ENCODE data around the gene ACER2.
"Not testable (repeated sequence)": the region's sequence is repeated elsewhere in the genome, so short reads cannot be mapped to it uniquely, and the experiment has no call there.

ACER2 gene

DNA sequence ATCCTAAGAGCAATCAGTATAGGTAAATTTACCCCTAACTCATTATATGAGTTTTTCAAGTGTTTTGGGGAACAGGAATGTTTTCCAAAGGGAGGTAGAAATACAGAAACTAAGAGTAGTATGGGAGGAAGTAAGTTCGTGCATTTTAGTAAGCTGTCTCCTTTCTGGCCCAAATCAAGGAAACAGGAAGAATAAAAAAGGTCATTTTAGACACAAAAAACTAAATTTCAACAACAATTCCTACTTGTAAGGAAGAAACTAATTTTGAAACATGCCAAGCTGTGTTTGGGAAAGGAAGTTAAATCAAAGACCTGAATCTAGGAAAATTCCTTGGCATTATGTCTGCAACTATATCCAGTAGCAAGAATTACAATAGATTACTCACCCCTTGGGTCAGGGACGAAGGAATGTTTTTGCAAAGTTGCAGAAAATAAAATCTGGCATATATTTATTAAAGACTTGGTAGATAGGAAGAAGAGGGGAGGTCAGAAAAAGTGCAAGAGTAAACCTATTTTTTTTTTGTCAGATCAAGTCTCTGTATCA is 22.2 kb upstream of the ACER2 start:
- H3K9me3 Mint-ChIP-seq, result peaks cover 0 to 2% of the 10 kb centered on the region in 2 donors
- H3K36me3 Mint-ChIP-seq, result peaks cover 0 to 3% of the 10 kb centered on the region in 2 donors
- no peak for DNase-seq
- H3K27me3 Mint-ChIP-seq, result peaks cover 8 to 17% of the 10 kb centered on the region in 2 donors
- no peak overlapping the region for H3K27ac Mint-ChIP-seq
- ATAC-seq (replicated peaks), result no peak
- H3K4me1 Mint-ChIP-seq, result no peaks in the 10 kb centered on the region
- H3K4me3 Mint-ChIP-seq, result no peak overlapping the region

DNA sequence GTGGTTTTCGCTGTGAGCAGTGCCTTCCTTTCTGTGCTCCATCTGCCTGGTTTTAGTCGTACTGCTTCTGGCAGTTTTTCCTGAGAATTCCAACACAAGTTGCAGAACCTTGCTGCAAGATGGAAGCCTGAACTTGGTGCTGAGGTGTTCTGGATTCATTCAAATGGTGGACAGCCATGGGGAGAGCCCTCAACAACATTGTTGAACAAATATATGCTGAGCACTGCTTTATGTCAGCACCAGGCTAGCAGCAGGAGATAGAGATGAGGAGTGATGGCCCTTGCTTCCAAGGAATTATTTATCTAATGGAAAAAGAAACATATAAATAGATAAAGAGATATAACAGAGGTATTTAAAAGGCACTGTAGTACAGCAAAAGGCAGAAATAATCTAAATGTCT is 21.5 kb upstream of the ACER2 start:
- Mint-ChIP-seq H3K27me3 (peaks cover 8 to 17% of the 10 kb centered on the region in 2 donors), H3K27ac (no peak overlapping the region), H3K36me3 (peaks cover 0 to 3% of the 10 kb centered on the region in 2 donors), H3K4me1 (no peaks in the 10 kb centered on the region), H3K4me3 (no peak overlapping the region), H3K9me3 (peaks cover 0 to 2% of the 10 kb centered on the region in 2 donors)
- ATAC-seq (replicated peaks), result no peak
- DNase-seq, result no peak

DNA sequence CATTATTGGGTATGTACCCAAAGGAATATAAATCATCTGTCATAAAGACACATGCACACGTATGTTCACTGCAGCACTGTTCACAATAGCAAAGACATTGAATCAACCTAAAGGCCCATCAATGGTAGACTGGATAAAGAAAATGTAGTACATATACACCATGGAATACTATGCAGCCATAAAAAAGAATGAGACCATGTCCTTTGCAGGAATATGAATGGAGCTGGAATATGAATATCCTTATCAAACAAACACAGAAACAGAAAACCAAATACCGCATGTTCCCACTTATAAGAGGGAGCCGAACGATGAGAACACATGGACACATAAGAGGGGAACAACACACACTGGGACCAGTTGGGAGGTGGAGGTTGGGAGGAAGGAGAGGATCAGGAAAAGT is 19.3 kb upstream of the ACER2 start:
- not testable (repeated sequence) for DNase-seq; H3K4me3 Mint-ChIP-seq; H3K36me3 Mint-ChIP-seq; H3K4me1 Mint-ChIP-seq; ATAC-seq (replicated peaks); H3K9me3 Mint-ChIP-seq; H3K27ac Mint-ChIP-seq
- peaks cover 8 to 17% of the 10 kb centered on the region in 2 donors for H3K27me3 Mint-ChIP-seq

DNA sequence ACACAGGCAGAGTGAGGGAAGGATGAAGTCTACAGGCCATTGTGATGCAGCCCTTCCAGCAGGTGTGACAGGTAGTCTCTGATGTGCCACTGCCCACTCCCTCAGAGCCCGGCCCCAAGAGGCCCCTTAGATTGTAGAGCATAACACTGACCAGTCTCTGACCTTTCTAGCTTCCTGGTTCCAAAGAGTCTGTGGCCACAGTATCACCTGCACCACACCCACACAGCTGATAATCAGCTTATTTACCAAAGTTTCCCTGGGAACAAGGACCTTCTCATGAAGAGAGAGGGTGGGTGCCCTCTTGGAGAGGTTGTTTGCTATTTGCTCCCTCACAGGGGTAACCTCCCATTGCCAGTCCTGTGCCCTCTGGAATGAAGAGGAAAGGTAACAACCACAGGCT is 11.0 kb upstream of the ACER2 start:
- Mint-ChIP-seq H3K27ac (no peak overlapping the region), H3K9me3 (peaks cover 0 to 4% of the 10 kb centered on the region in 2 donors), H3K4me3 (no peak overlapping the region)

DNA sequence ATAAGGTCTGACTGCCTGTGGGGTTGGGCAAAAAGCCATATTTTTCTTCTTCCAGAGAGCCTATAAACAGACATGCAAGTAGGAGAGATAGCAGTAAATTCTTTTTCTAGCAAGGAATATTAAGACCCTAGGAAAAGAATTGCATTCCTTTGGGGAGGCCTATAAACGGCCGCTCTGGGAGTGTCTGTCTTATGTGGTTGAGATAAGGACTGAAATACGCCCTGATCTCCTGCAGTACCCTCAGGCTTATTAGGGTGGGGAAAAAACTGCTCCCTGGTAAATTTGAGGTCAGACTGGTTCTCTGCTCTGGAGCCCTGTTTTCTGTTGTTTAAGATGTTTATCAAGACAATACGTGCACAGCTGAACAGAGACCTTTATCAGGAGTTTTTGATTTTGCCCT is 5.6 kb upstream of the ACER2 start:
- not testable (repeated sequence) for H3K9me3 Mint-ChIP-seq; H3K4me3 Mint-ChIP-seq; H3K36me3 Mint-ChIP-seq; H3K27ac Mint-ChIP-seq; DNase-seq; H3K27me3 Mint-ChIP-seq; ATAC-seq (replicated peaks)
- peaks cover 6 to 12% of the 10 kb centered on the region in 2 donors for H3K4me1 Mint-ChIP-seq

More for the DNA sequence above, 11.0 kb upstream of the ACER2 start:
- H3K27me3 Mint-ChIP-seq, result peaks cover 7% of the 10 kb centered on the region in 2 donors
- DNase-seq, result no peak
- peaks cover 0 to 7% of the 10 kb centered on the region in 2 donors for H3K4me1 Mint-ChIP-seq
- no peak for ATAC-seq (replicated peaks)
- H3K36me3 Mint-ChIP-seq, result no peaks in the 10 kb centered on the region

DNA sequence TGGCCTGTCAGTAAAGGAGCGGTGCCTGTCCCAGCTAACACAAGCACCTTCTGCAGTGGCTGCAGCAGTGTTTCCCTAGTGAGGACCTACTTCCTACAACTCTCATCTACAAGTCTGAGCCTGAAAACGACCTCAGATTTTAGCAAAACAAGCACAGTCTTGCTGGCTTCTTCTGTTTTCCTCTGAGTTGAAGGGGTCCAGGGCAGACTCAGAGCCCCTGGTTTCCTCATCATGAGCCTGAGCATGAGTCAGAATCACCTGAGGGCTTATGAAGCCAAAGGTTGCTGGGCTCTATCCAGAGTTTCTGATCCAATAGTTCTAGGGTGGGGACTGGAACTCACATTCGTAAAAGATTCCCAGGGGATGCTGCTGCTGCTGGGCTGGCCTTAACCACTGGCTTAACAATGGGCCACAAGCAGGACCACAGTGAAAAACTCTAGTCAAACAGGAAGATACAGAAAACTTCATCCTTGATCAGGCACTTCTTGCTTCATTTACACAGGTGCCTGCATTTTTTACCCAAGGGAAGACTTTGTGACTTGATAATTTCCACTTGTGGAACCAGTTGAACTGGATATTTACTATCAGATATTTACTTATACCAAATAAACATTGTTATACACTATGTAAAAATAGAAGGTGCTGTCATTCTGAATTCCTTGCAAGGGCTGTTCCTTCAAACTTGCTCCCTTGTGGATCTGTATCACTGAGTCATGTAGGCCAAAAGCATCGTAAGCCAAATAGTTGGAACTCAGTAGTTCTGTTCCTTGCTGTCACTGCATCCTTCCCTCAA is 4.3 kb upstream of the ACER2 start:
- ATAC-seq (replicated peaks) (no peak), DNase-seq (no peak)
- H3K4me3 Mint-ChIP-seq, result no peak overlapping the region
- H3K27ac Mint-ChIP-seq, result no peak overlapping the region
- peaks cover 9 to 11% of the 10 kb centered on the region in 2 donors for H3K4me1 Mint-ChIP-seq
- peaks cover 5 to 8% of the 10 kb centered on the region in 2 donors for H3K9me3 Mint-ChIP-seq
- no peaks in the 10 kb centered on the region for H3K36me3 Mint-ChIP-seq
- H3K27me3 Mint-ChIP-seq, result peaks cover 0 to under 1% of the 10 kb centered on the region in 2 donors

DNA sequence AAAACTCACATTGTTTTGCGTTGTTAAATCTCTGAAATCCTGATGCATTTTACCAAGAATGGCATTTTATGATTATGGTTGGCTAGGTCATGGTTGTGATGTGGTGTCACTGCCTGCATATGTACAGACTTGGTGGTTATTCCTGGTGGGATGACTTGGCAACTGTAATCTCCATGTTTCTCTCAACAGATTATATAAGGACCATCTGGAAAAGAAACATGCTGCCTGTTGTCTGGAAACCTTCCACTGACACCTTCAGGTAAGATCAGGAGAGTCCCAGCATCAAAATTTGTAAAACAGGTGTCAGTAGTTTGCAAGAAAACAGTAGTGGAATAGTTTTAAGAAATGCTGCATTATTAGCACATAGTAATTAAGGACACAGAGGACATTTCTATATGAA is 3.0 kb upstream of the ACER2 start:
- peaks cover 0 to 5% of the 10 kb centered on the region in 2 donors for H3K27me3 Mint-ChIP-seq
- DNase-seq, result no peak
- no peaks in the 10 kb centered on the region for H3K36me3 Mint-ChIP-seq
- ATAC-seq (replicated peaks), result no peak
- H3K27ac Mint-ChIP-seq, result no peak overlapping the region
- peaks cover 5 to 8% of the 10 kb centered on the region in 2 donors for H3K9me3 Mint-ChIP-seq
- H3K4me1 Mint-ChIP-seq, result peaks cover 7 to 14% of the 10 kb centered on the region in 2 donors
- H3K4me3 Mint-ChIP-seq, result no peak overlapping the region

DNA sequence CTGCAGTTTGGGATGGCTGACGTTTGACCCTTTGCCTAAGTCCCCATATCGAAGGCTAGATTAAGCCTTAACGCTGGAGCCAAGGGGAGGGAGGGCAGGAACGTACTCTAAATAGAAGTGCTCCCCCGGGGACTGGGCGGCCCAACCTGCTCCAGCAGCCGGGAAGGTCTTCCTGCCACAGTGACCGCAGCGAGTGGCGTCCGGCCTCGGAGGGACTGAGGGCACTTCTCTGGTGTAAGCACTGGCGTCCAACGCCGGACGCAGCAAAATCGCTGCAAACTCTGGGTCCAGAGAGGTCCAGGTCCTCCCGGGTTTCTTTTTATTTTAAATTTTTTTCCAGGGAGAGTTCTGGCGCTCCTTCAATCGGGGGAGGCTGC is 505 bp upstream of the ACER2 start:
- peaks cover 0 to 5% of the 10 kb centered on the region in 2 donors for H3K27me3 Mint-ChIP-seq
- DNase-seq, result no peak
- H3K4me3 Mint-ChIP-seq, result peak overlapping the region; percentile 90 to 97
- H3K4me1 Mint-ChIP-seq, result peaks cover 7 to 14% of the 10 kb centered on the region in 2 donors
- H3K9me3 Mint-ChIP-seq, result peaks cover 1 to 7% of the 10 kb centered on the region in 2 donors
- no peaks in the 10 kb centered on the region for H3K36me3 Mint-ChIP-seq
- no peak overlapping the region for H3K27ac Mint-ChIP-seq
- peak; percentile 2 to 4 for ATAC-seq (replicated peaks)

DNA sequence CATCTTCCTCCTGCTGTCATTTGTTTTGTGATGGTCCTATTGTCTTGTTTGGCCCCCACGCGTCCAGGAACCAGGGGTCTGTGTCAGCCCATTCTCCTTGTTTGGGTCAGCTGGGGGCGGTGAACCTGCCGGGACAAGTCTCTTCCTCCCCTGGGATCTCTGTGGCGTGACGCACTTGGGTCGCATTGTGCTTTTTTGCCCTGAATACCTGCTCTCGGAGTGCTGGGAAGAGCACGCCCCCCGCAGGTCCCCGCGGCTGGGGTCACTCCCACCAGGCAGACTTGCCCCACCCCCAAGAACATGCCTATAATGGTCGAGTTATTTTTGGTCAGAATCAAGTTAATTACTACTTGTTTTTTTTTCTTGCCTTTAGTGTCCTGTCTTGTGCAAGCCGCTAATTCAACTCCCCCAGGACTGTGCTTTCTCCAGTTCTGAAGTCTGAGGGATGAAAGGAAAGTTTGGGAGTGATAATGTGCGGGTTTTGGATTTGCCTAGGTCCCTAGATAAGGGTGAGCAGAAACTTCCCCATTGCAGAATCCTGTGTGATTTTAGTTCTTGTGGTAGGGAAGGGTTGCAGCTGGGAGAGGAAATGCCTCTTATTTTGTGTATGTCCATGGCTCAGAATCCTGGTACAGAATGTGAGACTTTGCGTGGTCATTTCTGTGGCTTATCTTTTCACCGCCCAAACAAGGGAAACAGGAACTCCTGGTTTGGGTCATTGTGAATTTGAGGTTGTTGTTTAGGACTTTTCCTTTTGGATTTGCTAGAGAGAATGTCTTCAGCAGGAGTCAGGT is 789 bp downstream of the ACER2 start:
- Mint-ChIP-seq H3K27ac (peak overlapping the region; percentile 75), H3K27me3 (peaks cover 0 to 5% of the 10 kb centered on the region in 2 donors), H3K4me1 (peaks cover 7 to 14% of the 10 kb centered on the region in 2 donors), H3K36me3 (no peaks in the 10 kb centered on the region), H3K4me3 (peak overlapping the region; percentile 90 to 97), H3K9me3 (no peaks in the 10 kb centered on the region)
- no peak for DNase-seq
- peak; percentile 14 to 17 for ATAC-seq (replicated peaks)

DNA sequence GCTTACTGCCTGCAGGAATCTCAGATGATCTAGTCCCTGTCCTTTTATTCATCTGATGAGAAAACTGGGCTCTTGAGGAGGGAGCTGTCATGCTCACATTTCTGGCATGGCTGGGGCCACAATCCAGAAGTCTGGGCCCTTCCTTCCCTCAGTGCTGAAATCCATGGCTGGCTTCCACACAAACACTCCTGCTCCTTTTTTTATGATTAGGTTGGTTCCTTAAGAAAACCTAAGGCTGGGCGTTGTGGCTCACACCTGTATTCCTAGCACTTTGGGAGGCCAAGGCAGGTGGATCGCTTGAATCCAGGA is 1.3 kb downstream of the ACER2 start:
- DNase-seq (no peak), ATAC-seq (replicated peaks) (no peak)
- no peaks in the 10 kb centered on the region for H3K36me3 Mint-ChIP-seq
- H3K4me3 Mint-ChIP-seq, result peak overlapping the region; percentile 32 to 43
- peaks cover 0 to 5% of the 10 kb centered on the region in 2 donors for H3K27me3 Mint-ChIP-seq
- peaks cover 7 to 14% of the 10 kb centered on the region in 2 donors for H3K4me1 Mint-ChIP-seq
- no peak overlapping the region for H3K27ac Mint-ChIP-seq
- H3K9me3 Mint-ChIP-seq, result no peaks in the 10 kb centered on the region

DNA sequence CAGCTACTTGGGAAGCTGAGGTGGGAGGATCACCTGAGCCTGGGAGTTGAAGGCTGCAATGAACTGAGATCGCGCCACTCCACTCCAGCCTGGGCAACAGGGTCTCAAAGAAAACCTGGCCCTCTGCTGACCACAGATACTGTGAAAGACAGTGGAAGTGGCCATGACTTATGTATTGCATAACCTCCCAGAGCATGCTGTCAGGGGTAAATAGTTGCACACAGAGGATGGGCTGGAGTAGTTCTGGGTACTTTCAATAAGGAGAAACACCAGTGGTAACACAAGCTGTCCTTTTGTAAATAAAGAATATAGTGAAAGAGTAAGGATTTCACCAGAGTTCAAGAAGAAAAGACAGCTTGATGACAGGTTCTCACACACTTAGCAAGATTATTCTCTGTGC is 1.8 kb downstream of the ACER2 start:
- no peak for DNase-seq
- ATAC-seq (replicated peaks), result no peak
- peaks cover 7 to 14% of the 10 kb centered on the region in 2 donors for H3K4me1 Mint-ChIP-seq
- H3K9me3 Mint-ChIP-seq, result no peaks in the 10 kb centered on the region
- no peak overlapping the region for H3K27ac Mint-ChIP-seq
- no peaks in the 10 kb centered on the region for H3K36me3 Mint-ChIP-seq
- peaks cover 0 to 5% of the 10 kb centered on the region in 2 donors for H3K27me3 Mint-ChIP-seq
- no peak overlapping the region for H3K4me3 Mint-ChIP-seq

DNA sequence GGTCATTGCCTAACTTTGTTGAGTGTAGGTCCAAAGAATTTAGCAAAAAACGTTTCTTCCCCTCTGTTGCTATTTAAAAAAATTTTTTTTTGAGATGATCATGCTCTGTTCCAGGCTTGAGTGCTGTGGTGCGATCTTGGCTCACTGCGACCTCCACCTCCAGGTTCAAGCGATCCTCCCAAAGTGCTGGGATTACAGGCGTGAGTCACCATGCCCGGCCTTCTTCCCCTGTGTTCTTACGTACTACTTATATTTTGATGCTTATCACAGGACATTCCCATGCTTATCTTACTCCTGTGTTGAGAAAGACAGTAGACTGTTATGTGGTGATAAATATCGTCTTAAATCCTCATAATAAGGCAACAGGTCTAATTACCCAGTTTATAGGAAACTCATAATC is 2.5 kb downstream of the ACER2 start:
- Mint-ChIP-seq H3K27ac (no peak overlapping the region), H3K4me3 (no peak overlapping the region), H3K9me3 (no peaks in the 10 kb centered on the region), H3K27me3 (peaks cover 0 to 5% of the 10 kb centered on the region in 2 donors), H3K36me3 (no peaks in the 10 kb centered on the region), H3K4me1 (peaks cover 7 to 14% of the 10 kb centered on the region in 2 donors)
- ATAC-seq (replicated peaks) (no peak), DNase-seq (no peak)

DNA sequence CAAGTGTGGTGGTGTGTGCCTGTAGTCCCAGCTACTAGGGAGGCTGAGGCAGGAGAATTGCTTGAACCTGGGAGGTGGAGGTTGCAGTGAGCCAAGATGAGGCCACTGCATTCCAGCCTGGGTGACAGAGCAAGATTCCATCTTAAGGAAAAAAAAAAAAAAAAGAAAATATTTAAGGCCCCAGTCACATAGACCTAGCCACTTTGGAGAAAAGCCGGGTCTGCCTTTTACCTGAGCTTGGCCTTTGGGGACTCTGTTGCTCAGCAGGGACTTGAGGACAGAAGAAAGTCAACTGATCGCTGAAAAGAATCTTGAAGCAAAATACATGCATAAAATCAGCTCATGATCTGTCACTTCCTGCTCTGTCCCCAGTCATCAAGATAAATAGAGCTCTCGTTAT is 4.6 kb downstream of the ACER2 start:
- H3K4me3 Mint-ChIP-seq, H3K9me3 Mint-ChIP-seq: not testable (repeated sequence)

DNA sequence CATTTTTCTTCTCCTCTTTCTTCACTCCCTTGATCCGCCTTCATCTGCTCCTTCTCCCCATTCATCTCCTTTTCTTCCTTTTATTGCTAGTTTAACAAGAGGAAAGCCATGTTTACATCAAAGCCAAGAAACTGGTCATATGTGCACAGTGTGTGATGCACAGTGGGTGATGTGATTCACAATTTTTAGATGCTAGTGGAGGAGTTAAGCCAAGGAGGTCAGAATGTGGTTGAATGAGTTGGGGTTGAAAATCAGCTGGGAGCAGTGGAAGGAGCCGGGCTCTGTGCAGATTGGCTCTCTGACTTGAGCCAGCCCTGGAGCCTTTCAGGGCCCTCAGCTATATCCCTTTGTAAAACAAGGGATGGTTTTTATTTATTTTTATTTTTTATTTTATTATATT is 7.3 kb downstream of the ACER2 start:
- H3K9me3 Mint-ChIP-seq, result no peaks in the 10 kb centered on the region
- DNase-seq (no peak), ATAC-seq (replicated peaks) (no peak)
- H3K36me3 Mint-ChIP-seq, result no peaks in the 10 kb centered on the region
- no peaks in the 10 kb centered on the region for H3K4me1 Mint-ChIP-seq
- H3K27me3 Mint-ChIP-seq, result no peaks in the 10 kb centered on the region
- no peak overlapping the region for H3K4me3 Mint-ChIP-seq
- no peak overlapping the region for H3K27ac Mint-ChIP-seq

More for the DNA sequence above, 4.6 kb downstream of the ACER2 start:
- not testable (repeated sequence) for H3K4me1 Mint-ChIP-seq; H3K27me3 Mint-ChIP-seq; DNase-seq; H3K27ac Mint-ChIP-seq; H3K36me3 Mint-ChIP-seq; ATAC-seq (replicated peaks)

Data from stimulated activated naive B cell treated with anti-CD40 and anti-IgM and Interleukin-4, amounts not matched to agents 10 μg/mL and 1 μg/mL and 100 μg/mL, for 72 hours (primary cell).